IMR-90 (cell line): ENCODE measurements around the gene ADAM17. TPM values are rescaled to one million over a fixed set of nuclear protein-coding genes. Genes with fewer than 3 reads are reported as not detected.

ENCODE experiments used
- ATAC-seq: fragments of 200-7000 bp; cut with Tn5 transposase; 2 replicates; pipeline ENCODE4 v1.9.1; 2020; ENCODE audit warnings: low read depth, mild to moderate bottlenecking, moderate library complexity
- BruUV-seq: library from RNA; stranded (reverse); fragments of 400-500 nt; replicated peaks from 2 replicates; lab custom pipeline; 2021; lab: Mats Ljungman, UMichigan
- CTCF ChIA-PET: fragments of 300-600 bp; formaldehyde crosslinking; extraction: SDS; loops from one replicate; lab custom pipeline; 2021; ENCODE audit warnings: antibody characterized with exemption; lab: Yijun Ruan, JAX
- POLR2A ChIA-PET: fragments of 300-600 bp; sonication (Branson Sonifier 250); formaldehyde crosslinking; loops from one replicate; lab custom pipeline; 2022; ENCODE audit warnings: antibody characterized with exemption; ENCODE audit not compliant: unreplicated experiment; lab: Charles Lee
- DNase-seq: peaks from one replicate; pipeline ENCODE4 v3.0.0; 2013
- H2AFZ ChIP-seq: replicated peaks from 2 replicates; pipeline ENCODE3; 2013; ENCODE audit warnings: low read length, mild to moderate bottlenecking; ENCODE audit not compliant: poor library complexity
- H2AK5ac ChIP-seq: 2 replicates; pipeline ENCODE4 v1.6.1; 2013; ENCODE audit warnings: low read depth, low read length, inconsistent platforms
- H2AK9ac ChIP-seq: replicated peaks from 2 replicates; pipeline ENCODE3; 2013; ENCODE audit warnings: mild to moderate bottlenecking, low read depth, low read length, moderate library complexity; ENCODE audit not compliant: poor library complexity
- H2BK120ac ChIP-seq: 2 replicates; pipeline ENCODE4 v1.6.1; 2013; ENCODE audit warnings: low read depth, low read length, inconsistent platforms
- H2BK15ac ChIP-seq: 3 replicates; pipeline ENCODE4 v1.6.1; 2013; ENCODE audit warnings: low read depth, low read length, inconsistent platforms
- H2BK20ac ChIP-seq: 2 replicates; pipeline ENCODE4 v1.6.1; 2013; ENCODE audit warnings: low read depth, mild to moderate bottlenecking, inconsistent platforms, low read length, moderate library complexity
- H2BK5ac ChIP-seq: 2 replicates; pipeline ENCODE4 v1.6.1; 2013; ENCODE audit warnings: mild to moderate bottlenecking, low read depth, low read length, inconsistent platforms; ENCODE audit not compliant: poor library complexity, severe bottlenecking
- H3K14ac ChIP-seq: replicated peaks from 2 replicates; pipeline ENCODE4 v1.6.1; 2013; ENCODE audit warnings: low read depth, low read length, inconsistent platforms
- H3K18ac ChIP-seq: 2 replicates; pipeline ENCODE4 v1.6.1; 2013; ENCODE audit warnings: low read depth, low read length, control low read depth
- H3K23ac ChIP-seq: 2 replicates; pipeline ENCODE4 v1.6.1; 2013; ENCODE audit warnings: low read depth, low read length, inconsistent platforms
- H3K27ac ChIP-seq: 2 replicates; pipeline ENCODE4 v1.5.1; 2013; ENCODE audit warnings: mild to moderate bottlenecking, control low read depth, low read length; ENCODE audit not compliant: insufficient read depth
- H3K27me3 ChIP-seq: 2 replicates; pipeline ENCODE4 v1.6.1; 2013; ENCODE audit warnings: low read length; ENCODE audit not compliant: control insufficient read depth, insufficient read depth
- H3K36me3 ChIP-seq: 2 replicates; pipeline ENCODE4 v1.6.1; 2013; ENCODE audit warnings: low read length, mixed read lengths; ENCODE audit not compliant: control insufficient read depth, insufficient read depth
- H3K4ac ChIP-seq: 2 replicates; pipeline ENCODE4 v1.6.1; 2013; ENCODE audit warnings: low read depth, low read length, inconsistent platforms
- H3K4me1 ChIP-seq: 2 replicates; pipeline ENCODE4 v1.6.1; 2013; ENCODE audit warnings: low read length, mixed read lengths; ENCODE audit not compliant: control insufficient read depth, insufficient read depth
- H3K4me2 ChIP-seq: 2 replicates; pipeline ENCODE4 v1.6.1; 2013; ENCODE audit warnings: low read depth, mild to moderate bottlenecking, control low read depth, low read length, moderate library complexity
- H3K4me3 ChIP-seq: 2 replicates; pipeline ENCODE4 v1.5.1; 2013; ENCODE audit warnings: low read depth, mild to moderate bottlenecking, control low read depth, low read length, moderate library complexity; ENCODE audit not compliant: insufficient read depth
- H3K56ac ChIP-seq: 2 replicates; pipeline ENCODE4 v1.6.1; 2013; ENCODE audit warnings: low read length, inconsistent platforms; ENCODE audit not compliant: insufficient read depth; ENCODE audit errors: extremely low read depth
- H3K79me1 ChIP-seq, 2 experiments: 2 replicates each; pipeline ENCODE4 v1.6.1; 2013; ENCODE audit warnings: low read length in 2 of 2, inconsistent platforms in 1 of 2, low read depth in 1 of 2
- H3K9ac ChIP-seq: 2 replicates; pipeline ENCODE4 v1.6.1; 2013; ENCODE audit warnings: low read depth, low read length, control low read depth
- H3K9me1 ChIP-seq: 2 replicates; pipeline ENCODE4 v1.6.1; 2013; ENCODE audit warnings: low read length, inconsistent platforms; ENCODE audit not compliant: insufficient read depth
- H3K9me3 ChIP-seq: 2 replicates; pipeline ENCODE4 v1.6.1; 2013; ENCODE audit warnings: low read length; ENCODE audit not compliant: control insufficient read depth, insufficient read depth
- H4K20me1 ChIP-seq: 2 replicates; pipeline ENCODE4 v1.6.1; 2013; ENCODE audit warnings: low read length, inconsistent platforms; ENCODE audit not compliant: insufficient read depth
- H4K5ac ChIP-seq: 2 replicates; pipeline ENCODE4 v1.6.1; 2013; ENCODE audit warnings: mild to moderate bottlenecking, low read depth, low read length, control low read depth
- H4K8ac ChIP-seq, 2 experiments: 2 replicates each; pipeline ENCODE4 v1.6.1; 2013; ENCODE audit warnings: low read depth in 2 of 2, low read length in 2 of 2, control low read depth in 1 of 2, inconsistent platforms in 1 of 2
- H4K91ac ChIP-seq: 2 replicates; pipeline ENCODE4 v1.6.1; 2013; ENCODE audit warnings: low read depth, low read length, inconsistent platforms; ENCODE audit not compliant: insufficient read depth
- FOS ChIP-seq: fragments of 150-350 bp; IDR thresholded peaks from 2 replicates; pipeline ENCODE4 v1.6.1; 2016; ENCODE audit warnings: low read depth, low read length
- NFE2L2 ChIP-seq: fragments of 150-350 bp; IDR thresholded peaks from 2 replicates; pipeline ENCODE4 v1.6.1; 2016; ENCODE audit warnings: low read depth, mild to moderate bottlenecking, low read length
- RFX5 ChIP-seq: IDR thresholded peaks from 2 replicates; pipeline ENCODE4 v1.8.0; 2012; ENCODE audit warnings: low read depth, mild to moderate bottlenecking, low read length, moderate library complexity
- WGBS, 2 experiments: methylation state at CpG; one replicate each; pipeline versions ENCODE4 v1.1.5 to v1.1.7; 2013; ENCODE audit warnings: missing lambda C conversion rate in 2 of 2; ENCODE audit not compliant: insufficient read length in 1 of 2; ENCODE audit errors: extremely low coverage in 2 of 2; 5-methylcytosine and 5-hydroxymethylcytosine counted together
- dilution Hi-C: fragments of 300-500 bp; cut with HindIII; formaldehyde crosslinking; loops from one replicate; pipeline ENCODE4 v1.14.3; 2018; ENCODE audit warnings: low sequenced_read_pairs; ENCODE audit not compliant: unreplicated experiment
- in situ Hi-C: fragments of 300-500 bp; cut with MboI; formaldehyde crosslinking; loops from 3 replicates; pipeline ENCODE4 v1.14.3; 2019; ENCODE audit warnings: low sequenced_read_pairs, inconsistent platforms, mixed read lengths
- intact Hi-C: fragments of 100-400 bp; cut with micrococcal nuclease; formaldehyde crosslinking; loops from 2 replicates; pipeline ENCODE4 v1.10.0; 2022
- polyA plus RNA-seq, 3 experiments: library from polyadenylated mRNA; depleted of rRNA; stranded (reverse); fragments of >200 nt; gene quantifications; 2 replicates each; pipeline ENCODE4 v1.2.3, GENCODE V29; 2012; ENCODE audit warnings: low replicate concordance in 1 of 3
- total RNA-seq: library from RNA; depleted of rRNA; stranded (reverse); fragments of >200 nt; gene quantifications from 2 replicates; pipeline ENCODE4 v1.2.3, GENCODE V29; 2012

ADAM17 gene
- total and polyA plus RNA-seq, 2 of the 4 experiments (the other 2 are of a cell fraction) = 9.6 to 34.4 TPM

- TF ChIP-seq RFX5 = no peak
Observed at GRCh38 chr2:9594366-9595054, 38.9 kb upstream of the ADAM17 start (continued).

GRCh38 chr2:9593925-9594324 lies 38.3 kb upstream of the ADAM17 start:
- no peak overlapping the region for H4K8ac ChIP-seq
- H3K4ac ChIP-seq = no peak overlapping the region
- H3K79me1 ChIP-seq = peaks cover 21 to 70% of the 10 kb centered on the region in 2 experiments
- no peak overlapping the region for H3K9ac ChIP-seq
- no CpG with 5 or more reads among the region's 4 CpGs for WGBS, 2 experiments
- H3K56ac ChIP-seq = no peak overlapping the region
- no peak overlapping the region for H3K4me3 ChIP-seq
- ChIA-PET POLR2A (no interaction called here), CTCF (no interaction called here)
- no peak overlapping the region for H3K14ac ChIP-seq
- no peak overlapping the region for H2AFZ ChIP-seq
- H2BK15ac ChIP-seq = no peak overlapping the region
- H3K27ac ChIP-seq = no peak overlapping the region
- peaks cover 85% of the 10 kb centered on the region for H4K20me1 ChIP-seq
- H3K9me3 ChIP-seq = peaks cover under 1% of the 10 kb centered on the region; the same call in 1 of the 2 replicates
- H2BK5ac ChIP-seq = no peak overlapping the region
- intact Hi-C loops (loop anchor here (1.0 kb wide), 1 partner anchor 34 kb away; no protein-coding TSS in a partner anchor), in situ Hi-C loops (no loop called here), dilution Hi-C loops (no loop called here)
- no TSS peak for BruUV-seq
- DNase-seq (no peak), ATAC-seq (no peak)
- peaks cover 25% of the 10 kb centered on the region for H3K9me1 ChIP-seq
- H3K18ac ChIP-seq = no peak overlapping the region
- H3K27me3 ChIP-seq = no peaks in the 10 kb centered on the region
- no peak overlapping the region for H2AK9ac ChIP-seq
- TF ChIP-seq NFE2L2 (no peak), FOS (no peak)
- peaks cover 20% of the 10 kb centered on the region for H3K36me3 ChIP-seq
- H3K23ac ChIP-seq = no peak overlapping the region
- no peak overlapping the region for H4K5ac ChIP-seq
- H3K4me1 ChIP-seq = peaks cover 13% of the 10 kb centered on the region
- H2BK120ac ChIP-seq = no peak overlapping the region
- no peak overlapping the region for H4K91ac ChIP-seq
- no peak overlapping the region for H2BK20ac ChIP-seq
- H3K4me2 ChIP-seq = no peak overlapping the region
- H2AK5ac ChIP-seq = no peak overlapping the region
